ENCODE data around the gene AGBL1.
"Not testable (repeated sequence)": the region's sequence is repeated elsewhere in the genome, so short reads cannot be mapped to it uniquely, and the experiment has no call there.

Gene AGBL1

DNA sequence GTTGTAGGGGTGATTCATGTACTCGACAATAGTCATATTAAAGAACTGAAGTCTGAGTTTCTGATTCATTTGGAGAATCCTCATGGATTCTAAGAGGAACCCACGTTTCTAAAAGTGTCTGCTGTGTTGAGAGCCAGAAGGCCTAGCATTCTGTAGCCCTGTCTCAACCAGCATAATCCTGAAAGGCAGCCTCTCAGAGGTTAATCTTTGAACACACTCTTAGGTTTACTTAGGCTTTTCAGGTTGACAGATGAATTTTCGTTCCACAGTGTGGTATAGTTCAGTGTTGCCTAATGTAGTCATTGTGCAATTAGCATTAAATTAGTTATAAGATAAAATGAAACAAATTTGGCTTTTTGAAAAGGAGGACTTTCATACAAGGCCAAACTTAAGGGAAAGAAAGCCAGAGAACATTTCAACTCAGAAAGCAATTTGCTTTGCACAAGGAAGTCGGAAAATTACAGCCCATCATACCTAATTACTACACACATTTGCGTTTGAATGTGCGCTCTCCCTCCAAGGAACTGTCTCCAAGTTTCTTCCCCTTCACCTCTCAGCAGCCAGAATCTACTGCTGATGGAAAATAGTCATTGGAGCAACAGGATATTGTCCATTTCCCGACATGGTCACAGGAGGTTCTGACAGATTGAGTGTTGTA lies 42.0 kb downstream of the AGBL1 start:
- TF ChIP-seq ZNF274 (IDR thresholded peaks at IDR 0.05; ENCODE audit: low read depth, low read length): no peak

GRCh38 chr15:86122691-86123391 lies 43.2 kb downstream of the AGBL1 start:
- H3K4me3 ChIP-seq (ENCODE audit: low read length): not testable (repeated sequence)

More for the DNA sequence above, 42.0 kb downstream of the AGBL1 start:
- H3K4me3 ChIP-seq (ENCODE audit: low read length): no peak overlapping the region

- no peak overlapping the region for H3K4me3 ChIP-seq (ENCODE audit: low read length)
- TF ChIP-seq ZNF274 (IDR thresholded peaks at IDR 0.05; ENCODE audit: low read depth, low read length): no peak
Observed at GRCh38 chr15:86125775-86126174, 46.1 kb downstream of the AGBL1 start.

- no peak overlapping the region for H3K4me3 ChIP-seq (ENCODE audit: low read length)
- no peak for TF ChIP-seq ZNF274 (IDR thresholded peaks at IDR 0.05; ENCODE audit: low read depth, low read length)
Observed at GRCh38 chr15:86127547-86127946, 47.9 kb downstream of the AGBL1 start.

DNA sequence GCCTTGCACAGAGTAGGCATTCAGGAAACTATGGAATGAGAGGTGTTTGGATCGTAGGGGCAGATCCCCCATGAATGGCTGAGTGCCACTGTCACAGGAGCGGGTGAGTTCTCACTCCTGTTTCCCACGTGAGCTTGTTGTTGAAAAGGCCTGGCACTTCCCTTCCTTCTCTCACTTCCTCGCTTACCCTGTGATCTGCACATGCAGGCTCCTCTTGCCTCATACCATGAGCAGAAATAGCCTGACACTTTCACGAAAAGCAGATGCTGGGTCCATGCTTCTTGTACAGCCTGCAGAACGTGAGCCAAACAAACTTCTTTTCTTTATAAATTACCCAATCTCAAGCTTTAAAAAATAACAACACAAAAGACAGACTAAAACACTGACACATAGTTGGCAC lies 55.4 kb downstream of the AGBL1 start:
- no peak for TF ChIP-seq ZNF274 (IDR thresholded peaks at IDR 0.05; ENCODE audit: low read depth, low read length)
- H3K4me3 ChIP-seq (ENCODE audit: low read length): no peak overlapping the region

DNA sequence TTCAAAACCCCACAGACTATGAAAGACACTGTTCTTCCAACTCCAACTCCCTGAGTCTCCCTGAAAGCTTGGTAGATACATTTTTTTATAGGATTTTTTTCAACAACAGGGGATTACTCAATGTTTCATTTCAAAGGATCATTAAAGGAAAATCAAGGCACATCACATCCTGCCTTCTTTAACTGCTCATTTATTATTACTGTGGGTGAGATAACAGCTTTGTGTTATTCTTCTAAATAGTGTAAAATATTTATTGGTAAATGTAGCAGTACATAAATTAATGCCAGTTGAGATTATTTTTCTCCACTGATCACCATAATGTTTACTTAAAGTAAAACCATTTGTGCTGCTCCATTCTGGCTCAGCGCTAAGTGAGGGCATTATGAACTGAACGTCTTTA lies 57.2 kb downstream of the AGBL1 start:
- TF ChIP-seq ZNF274 (IDR thresholded peaks at IDR 0.05; ENCODE audit: low read depth, low read length): no peak
- H3K4me3 ChIP-seq (ENCODE audit: low read length): no peak overlapping the region

GRCh38 chr15:86138798-86139197 lies 59.1 kb downstream of the AGBL1 start:
- H3K4me3 ChIP-seq (ENCODE audit: low read length): no peak overlapping the region
- TF ChIP-seq ZNF274 (IDR thresholded peaks at IDR 0.05; ENCODE audit: low read depth, low read length): no peak

DNA sequence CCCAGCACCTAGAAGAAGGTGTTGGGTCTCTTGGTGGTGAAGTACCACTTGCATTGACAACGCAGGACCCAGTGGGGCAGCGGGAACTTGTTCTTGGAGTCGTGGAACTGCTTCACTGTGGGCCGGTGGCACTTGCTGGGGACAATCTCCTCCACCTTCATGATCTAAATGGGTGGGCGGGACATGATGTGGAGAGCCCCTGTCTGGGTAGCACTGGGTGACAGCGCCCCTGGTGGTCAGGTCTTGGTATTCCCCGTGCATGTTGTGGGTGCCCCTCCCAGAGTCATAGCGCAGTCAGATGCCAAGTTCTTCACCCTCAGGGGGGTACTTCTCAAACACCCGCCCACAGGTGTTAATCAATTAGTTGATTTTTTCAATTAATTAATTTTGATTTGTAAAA lies 60.2 kb downstream of the AGBL1 start:
- TF ChIP-seq ZNF274 (IDR thresholded peaks at IDR 0.05; ENCODE audit: low read depth, low read length): no peak
- no peak overlapping the region for H3K4me3 ChIP-seq (ENCODE audit: low read length)

- H3K4me3 ChIP-seq (ENCODE audit: low read length): no peak overlapping the region
- no peak for TF ChIP-seq ZNF274 (IDR thresholded peaks at IDR 0.05; ENCODE audit: low read depth, low read length)
Observed at GRCh38 chr15:86154705-86155104, 75.0 kb downstream of the AGBL1 start.

DNA sequence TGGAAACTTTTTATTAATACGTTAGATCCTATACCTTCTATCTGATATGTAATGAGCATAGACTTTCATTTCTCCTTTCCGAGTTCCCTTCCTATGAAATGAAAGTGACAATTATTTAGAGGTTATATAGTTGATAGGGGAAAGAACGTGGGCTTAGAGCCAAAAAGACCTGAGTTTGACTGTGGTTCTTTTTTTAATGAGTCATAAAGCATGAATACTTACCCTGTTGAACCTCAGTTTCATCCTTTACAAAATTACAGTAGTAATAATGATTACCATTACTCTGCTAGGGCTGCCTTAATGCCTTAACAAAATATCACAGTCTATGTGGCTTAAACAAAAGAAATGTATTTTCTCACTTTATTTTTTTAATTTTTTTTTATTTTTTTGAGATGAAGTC lies 75.9 kb downstream of the AGBL1 start:
- no peak overlapping the region for H3K4me3 ChIP-seq (ENCODE audit: low read length)
- no peak for TF ChIP-seq ZNF274 (IDR thresholded peaks at IDR 0.05; ENCODE audit: low read depth, low read length)

GRCh38 chr15:86157606-86158293 lies 78.1 kb downstream of the AGBL1 start:
- no peak overlapping the region for H3K4me3 ChIP-seq (ENCODE audit: low read length)
- no peak for TF ChIP-seq ZNF274 (IDR thresholded peaks at IDR 0.05; ENCODE audit: low read depth, low read length)

DNA sequence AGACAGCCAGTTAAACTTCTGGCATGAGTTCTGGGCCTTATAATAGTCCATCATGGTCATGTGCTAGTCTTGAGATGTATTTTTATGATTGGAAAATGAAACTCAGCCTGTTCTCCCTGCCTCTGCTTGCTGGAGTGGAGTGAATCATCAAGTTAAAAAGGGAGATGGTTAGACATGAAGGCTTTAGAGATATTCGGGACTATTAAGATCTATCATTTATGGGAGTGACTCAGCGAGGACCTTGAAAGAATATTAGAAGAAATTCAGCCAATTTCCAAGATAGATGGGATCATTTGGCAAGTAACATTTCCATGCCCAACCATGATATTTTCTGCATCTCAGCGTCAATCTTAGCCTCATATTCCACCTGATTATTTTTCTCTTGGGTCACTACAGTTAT lies 79.8 kb downstream of the AGBL1 start:
- TF ChIP-seq ZNF274 (IDR thresholded peaks at IDR 0.05; ENCODE audit: low read depth, low read length): no peak
- H3K4me3 ChIP-seq (ENCODE audit: low read length): no peak overlapping the region

- TF ChIP-seq ZNF274 (IDR thresholded peaks at IDR 0.05; ENCODE audit: low read depth, low read length): no peak
- H3K4me3 ChIP-seq (ENCODE audit: low read length): no peak overlapping the region
Observed at GRCh38 chr15:86161250-86161649, 81.6 kb downstream of the AGBL1 start.

- H3K4me3 ChIP-seq (ENCODE audit: low read length): no peak overlapping the region
- TF ChIP-seq ZNF274 (IDR thresholded peaks at IDR 0.05; ENCODE audit: low read depth, low read length): no peak
Observed at GRCh38 chr15:86162172-86162591, 82.5 kb downstream of the AGBL1 start.

DNA sequence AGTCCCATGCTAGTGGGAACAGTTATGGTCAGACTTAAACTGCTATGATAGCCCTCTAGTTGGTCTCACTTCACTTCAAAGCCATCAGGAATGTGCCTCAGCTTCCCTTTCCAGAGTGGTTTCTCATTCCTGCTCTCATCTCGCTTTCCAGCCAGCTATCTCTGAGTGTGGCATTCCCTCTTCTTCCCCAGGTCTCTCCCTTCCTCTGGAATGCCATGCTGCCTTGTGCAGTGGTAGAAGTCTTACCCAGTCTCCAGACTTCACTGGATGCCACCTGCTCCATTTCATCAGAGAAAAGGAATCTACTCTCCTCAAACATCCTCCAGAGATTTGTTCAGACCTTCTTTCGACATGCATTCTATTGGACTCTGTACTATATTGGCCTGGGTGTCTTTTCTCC lies 83.0 kb downstream of the AGBL1 start:
- no peak overlapping the region for H3K4me3 ChIP-seq (ENCODE audit: low read length)
- TF ChIP-seq ZNF274 (IDR thresholded peaks at IDR 0.05; ENCODE audit: low read depth, low read length): no peak

Measured in GM08714 (cell line).